GM19238 (cell line): ENCODE results near the gene LRRC74B.

ENCODE experiments used
- DNase-seq: peaks from one replicate; pipeline ENCODE4 v3.0.0; 2011; ENCODE audit warnings: low spot score; ENCODE audit not compliant: insufficient read length

Gene LRRC74B

GRCh38 chr22:21101877-21102638 is 56.3 kb downstream of the LRRC74B start:
- no peak for DNase-seq

GRCh38 chr22:21102659-21103267 is 57.0 kb downstream of the LRRC74B start:
- peak; percentile 65 for DNase-seq

- no peak for DNase-seq
Observed at GRCh38 chr22:21103633-21104032, 57.9 kb downstream of the LRRC74B start.

- no peak for DNase-seq
Observed at GRCh38 chr22:21104126-21104691, 58.5 kb downstream of the LRRC74B start.

- no peak for DNase-seq
Observed at GRCh38 chr22:21105294-21105693, 59.5 kb downstream of the LRRC74B start.

GRCh38 chr22:21106000-21106399 is 60.3 kb downstream of the LRRC74B start:
- DNase-seq: no peak

GRCh38 chr22:21108379-21109115 is 62.8 kb downstream of the LRRC74B start:
- DNase-seq: no peak
